Lung microvascular endothelial cell (primary cell): ENCODE results near the gene RELT. TPM values are rescaled to one million over a fixed set of nuclear protein-coding genes. Genes with fewer than 3 reads are reported as not detected.
"Not testable (repeated sequence)": the region's sequence is repeated elsewhere in the genome, so short reads cannot be mapped to it uniquely, and the experiment has no call there.

Source experiments
- DNase-seq, 2 donors: peaks; one replicate each; pipeline versions ENCODE4 v3.0.0 to v3.0.0-alpha.2; 2010; ENCODE audit warnings: low read depth in 2 of 2
- total RNA-seq: library from RNA; depleted of rRNA; stranded (reverse); fragments of >200 nt; gene quantifications from 2 replicates; pipeline ENCODE4 v1.2.1, GENCODE V29; 2014

Gene RELT
- total RNA-seq, 1 donor from 2014 or later, result 2.6 TPM

DNA sequence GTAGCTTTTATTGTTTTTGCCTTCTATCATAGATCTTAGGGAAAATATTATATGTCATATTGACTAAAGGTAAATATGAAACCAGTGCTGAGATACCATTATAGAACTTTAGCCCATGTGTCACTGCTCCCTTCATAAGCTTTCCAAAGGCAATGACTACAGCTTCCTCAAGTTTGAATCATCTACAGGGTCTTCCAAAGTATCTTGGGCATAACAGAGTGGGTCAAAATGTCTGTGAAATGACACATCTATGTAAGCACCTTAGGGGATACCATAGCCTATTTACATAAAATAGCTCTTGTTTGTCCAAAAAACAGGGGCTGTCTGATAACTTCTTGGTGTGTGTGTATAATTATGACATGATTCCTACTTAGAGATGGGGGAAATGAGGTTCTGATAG lies 52.5 kb downstream of the RELT start:
- peak in 1 of 2 donors; percentile 17 for DNase-seq

DNA sequence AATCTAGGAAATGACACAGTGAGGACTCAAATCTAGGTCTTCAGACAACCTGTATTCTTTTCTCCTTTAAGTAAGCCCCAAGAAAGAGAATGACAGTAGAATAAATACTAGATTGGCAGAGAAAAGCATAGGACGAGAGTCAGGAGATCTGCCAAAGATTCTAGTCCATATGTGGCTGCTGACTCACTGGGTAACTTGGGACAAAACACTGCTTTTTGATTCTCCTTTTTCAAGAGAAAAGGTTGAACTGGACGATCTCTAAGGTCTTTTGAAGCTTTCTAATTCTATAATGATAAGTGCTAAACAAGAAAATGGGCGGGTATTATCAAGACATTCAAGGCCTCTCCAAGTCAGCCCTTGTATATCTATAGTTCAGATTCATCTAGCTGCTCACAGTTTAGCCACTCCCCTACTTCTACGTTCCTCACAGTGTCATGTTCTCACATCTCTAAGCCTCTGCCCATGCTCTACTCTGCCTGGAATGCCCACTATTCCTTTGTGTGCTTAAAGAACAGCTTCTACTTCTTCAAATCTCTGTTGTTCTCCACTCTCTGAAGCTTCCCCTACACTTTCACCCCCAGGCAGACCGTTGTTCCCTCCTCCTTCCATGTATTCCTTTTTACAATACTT lies 53.0 kb downstream of the RELT start:
- DNase-seq, result peak in 1 of 2 donors; percentile 37

DNA sequence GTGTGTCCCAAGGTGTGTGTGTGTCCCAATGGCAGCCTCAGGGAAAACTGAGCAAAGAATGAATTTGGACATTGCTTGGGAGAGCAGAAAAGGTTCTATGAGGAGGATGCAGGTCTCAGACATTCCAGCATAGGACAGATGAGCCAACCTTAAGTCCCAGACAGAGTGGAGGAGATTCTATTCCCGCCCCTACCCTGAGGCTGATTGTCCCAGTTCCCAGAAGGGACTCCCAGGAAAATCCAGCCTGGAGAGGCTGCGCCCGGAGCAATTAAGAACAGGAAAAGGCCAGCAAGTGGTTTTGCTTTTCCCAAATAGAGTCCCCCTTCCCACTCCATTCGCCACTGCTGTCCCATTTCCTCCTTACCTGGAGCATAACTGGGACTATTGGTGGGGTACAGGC lies 54.1 kb downstream of the RELT start:
- DNase-seq, result no peak

DNA sequence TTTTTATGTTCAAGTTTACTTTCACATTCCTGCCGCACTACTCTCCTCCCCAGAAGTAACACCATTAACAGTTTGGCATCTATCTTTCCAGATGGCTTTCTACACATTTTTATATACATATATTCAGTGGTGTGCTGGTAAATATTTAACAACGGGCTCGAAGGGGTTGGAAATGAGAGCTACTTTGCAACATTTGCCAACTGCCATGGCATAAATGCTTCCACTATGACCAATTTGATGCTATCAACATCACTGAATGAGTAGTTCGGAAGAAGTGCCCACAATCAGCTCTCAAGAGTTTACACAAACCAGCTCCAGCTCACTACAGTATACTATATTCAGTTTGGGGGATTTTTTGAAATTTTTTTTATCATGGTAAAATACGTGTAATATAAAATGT lies 55.2 kb downstream of the RELT start:
- DNase-seq, result no peak

DNA sequence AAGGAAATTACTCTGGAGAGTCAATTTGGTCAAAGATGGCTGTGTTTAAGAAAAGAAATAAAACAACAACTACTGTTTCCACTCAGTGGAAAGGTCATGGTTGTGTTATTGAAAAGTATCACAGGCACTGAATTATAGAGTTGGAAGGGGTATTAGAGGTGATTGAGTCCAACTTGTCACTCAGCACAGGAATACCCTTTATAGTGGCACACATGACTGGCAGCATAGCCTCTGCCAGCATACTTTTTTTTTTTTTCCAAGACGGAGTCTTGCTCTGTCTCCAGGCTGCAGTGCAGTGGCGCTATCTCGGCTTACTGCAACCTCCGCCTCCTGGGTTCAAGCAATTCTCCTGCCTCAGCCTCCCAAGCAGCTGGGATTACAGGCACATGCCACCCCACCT lies 60.7 kb downstream of the RELT start:
- DNase-seq, result not testable (repeated sequence)

DNA sequence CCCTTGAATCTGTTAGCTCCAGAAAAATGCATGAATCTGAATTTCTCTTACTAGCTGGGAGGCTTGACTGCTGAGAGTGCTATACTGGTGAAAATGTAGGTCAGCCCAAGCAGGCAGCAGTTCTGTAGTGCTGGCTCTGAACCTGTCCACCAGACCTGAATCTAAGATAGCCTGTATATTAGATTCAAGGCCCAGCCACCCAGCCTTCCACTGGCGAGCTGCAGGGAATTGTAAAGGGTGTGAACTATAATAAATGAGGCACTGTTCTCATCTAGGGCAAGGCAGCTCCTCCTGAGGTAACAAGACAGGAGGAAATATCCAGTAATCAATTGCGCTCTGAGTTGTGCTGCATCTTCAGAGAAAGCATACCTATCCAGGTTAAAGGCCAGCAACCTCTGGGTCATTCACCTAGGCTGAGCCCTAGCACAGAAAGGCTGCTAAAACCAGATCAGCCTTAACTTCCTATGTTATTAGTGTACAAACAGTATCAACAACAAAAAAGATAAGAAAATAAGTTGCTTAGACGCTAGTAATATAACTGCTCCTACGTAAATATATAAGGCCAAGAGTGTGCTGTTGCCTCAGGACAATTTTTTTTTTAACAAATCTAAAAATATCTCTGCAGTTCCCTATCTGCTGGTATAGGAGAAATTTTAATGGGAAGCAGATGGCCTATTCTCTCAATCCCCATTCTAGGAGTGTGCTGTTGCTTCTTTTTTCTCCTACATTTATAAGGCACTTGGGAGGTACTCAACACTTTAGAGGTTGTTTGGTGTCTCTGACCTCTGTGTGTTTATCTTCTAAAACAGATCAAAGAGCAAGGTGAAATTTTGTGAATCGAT lies 63.0 kb downstream of the RELT start:
- no peak for DNase-seq

DNA sequence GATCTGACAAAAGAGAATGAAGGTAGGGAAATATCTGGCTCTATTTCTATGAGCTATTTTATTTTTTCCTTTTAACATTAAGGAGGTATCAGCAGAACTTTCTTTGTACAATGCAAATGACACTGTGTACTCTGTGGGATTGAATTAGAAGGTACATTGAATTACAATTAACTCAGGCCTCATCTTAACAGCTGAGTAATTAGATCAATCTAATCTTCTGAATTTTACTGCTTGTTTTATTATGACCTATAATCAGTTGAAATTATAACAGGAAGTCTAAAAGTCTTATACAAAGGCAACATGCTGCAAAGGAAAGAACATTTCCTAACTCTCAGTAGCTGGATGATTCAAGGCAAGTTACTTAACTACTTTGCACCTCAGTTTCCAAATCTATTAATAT lies 69.8 kb downstream of the RELT start:
- DNase-seq, result peak in 1 of 2 donors; percentile 6

DNA sequence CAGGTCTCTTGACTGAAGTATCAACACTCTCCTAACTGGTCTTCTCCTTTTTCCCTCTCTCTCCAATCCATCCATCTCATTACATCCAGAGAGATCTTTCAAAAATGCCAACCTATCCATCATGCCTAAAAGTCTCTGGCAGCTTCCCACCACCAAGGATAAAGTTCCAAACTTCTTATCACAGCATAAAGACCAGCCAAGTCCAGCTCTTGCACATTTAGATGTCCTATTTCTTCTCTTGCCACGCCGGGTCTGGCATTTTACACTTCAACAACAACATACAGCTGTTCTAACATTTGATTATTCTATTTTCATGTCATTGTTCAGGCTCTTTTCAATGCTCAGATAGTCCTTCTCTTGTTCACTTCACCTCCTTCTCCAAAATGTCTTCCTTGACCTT lies 70.6 kb downstream of the RELT start:
- no peak for DNase-seq

Other genes with a start within 250 kb of the RELT start
- 13.7 and 15.9 TPM in 2 replicates for gene FCHSD2, start 234.1 kb upstream of the RELT start, total RNA-seq
- gene P2RY2, start 158.1 kb upstream of the RELT start, total RNA-seq, result 0.20 and 0.65 TPM in 2 replicates
- gene P2RY6, start 104.1 kb upstream of the RELT start, total RNA-seq, result 0.20 and 0.22 TPM in 2 replicates
- gene ARHGEF17, start 68.1 kb upstream of the RELT start, total RNA-seq, result 28.0 and 30.7 TPM in 2 replicates
- 7.6 and 9.7 TPM in 2 replicates for gene FAM168A, start 221.7 kb downstream of the RELT start, total RNA-seq